NOMO-1 treated with DMSO at 0.1 percent for 48 hours (cell line): ENCODE data around the gene SPATA13.

Experiments
- DNase-seq: peaks from one replicate; lab custom pipeline; 2025; ENCODE audit not compliant: unreplicated experiment; lab: John Stamatoyannopoulos, UW

The SPATA13 gene

GRCh38 chr13:24221007-24221406 is 60.5 kb downstream of the SPATA13 start:
- no peak for DNase-seq

GRCh38 chr13:24222756-24223155 is 62.2 kb downstream of the SPATA13 start:
- no peak for DNase-seq

- peak; percentile 21 for DNase-seq
These were observed 63.1 kb downstream of the SPATA13 start for GRCh38 chr13:24223341-24224231.

GRCh38 chr13:24224232-24224680 is 63.7 kb downstream of the SPATA13 start:
- no peak for DNase-seq

GRCh38 chr13:24225062-24225461 is 64.5 kb downstream of the SPATA13 start:
- DNase-seq, result no peak

- no peak for DNase-seq
These were observed 65.4 kb downstream of the SPATA13 start for GRCh38 chr13:24225930-24226329.

GRCh38 chr13:24226762-24227161 is 66.2 kb downstream of the SPATA13 start:
- no peak for DNase-seq

GRCh38 chr13:24228852-24229458 is 68.4 kb downstream of the SPATA13 start:
- DNase-seq, result peak; percentile 44

- DNase-seq, result no peak
These were observed 70.0 kb downstream of the SPATA13 start for GRCh38 chr13:24230428-24231072.

GRCh38 chr13:24231377-24231776 is 70.9 kb downstream of the SPATA13 start:
- no peak for DNase-seq

- DNase-seq, result no peak
These were observed 71.5 kb downstream of the SPATA13 start for GRCh38 chr13:24232037-24232436.

GRCh38 chr13:24232474-24232873 is 72.0 kb downstream of the SPATA13 start:
- no peak for DNase-seq

- no peak for DNase-seq
These were observed 72.9 kb downstream of the SPATA13 start for GRCh38 chr13:24233351-24233901.

GRCh38 chr13:24234200-24234915 is 73.8 kb downstream of the SPATA13 start:
- no peak for DNase-seq

- no peak for DNase-seq
These were observed 76.8 kb downstream of the SPATA13 start for GRCh38 chr13:24237356-24237755.

- DNase-seq, result no peak
These were observed 80.8 kb downstream of the SPATA13 start for GRCh38 chr13:24241336-24241735.

GRCh38 chr13:24242100-24242499 is 81.6 kb downstream of the SPATA13 start:
- DNase-seq, result no peak

GRCh38 chr13:24243302-24243701 is 82.8 kb downstream of the SPATA13 start:
- peak; percentile 86 for DNase-seq

GRCh38 chr13:24244802-24245201 is 84.3 kb downstream of the SPATA13 start:
- DNase-seq, result no peak

- no peak for DNase-seq
These were observed 86.5 kb downstream of the SPATA13 start for GRCh38 chr13:24247016-24247415.

- peak; percentile 30 for DNase-seq
These were observed 89.1 kb downstream of the SPATA13 start for GRCh38 chr13:24249624-24250023.
